Liver (tissue), 9 donors: ENCODE results near the gene TARBP1. TPM values are rescaled to one million over a fixed set of nuclear protein-coding genes. Genes with fewer than 3 reads are reported as not detected.

ENCODE experiments used
- DNase-seq: peaks from one replicate; pipeline ENCODE4 v3.0.0-alpha.2; 2017; ENCODE audit warnings: low spot score
- H3K27ac ChIP-seq, 2 donors: one replicate each; pipeline ENCODE4 v1.7.0; 2013; ENCODE audit warnings: inconsistent platforms in 2 of 2, low read length in 2 of 2, control low read depth in 1 of 2, low read depth in 1 of 2, mild to moderate bottlenecking in 1 of 2
- H3K27me3 ChIP-seq, 4 donors: one replicate each; pipeline versions ENCODE4 v1.6.1 to v1.7.0; 2013; ENCODE audit warnings: low read length in 3 of 4, inconsistent platforms in 1 of 4, mild to moderate bottlenecking in 1 of 4, moderate library complexity in 1 of 4; ENCODE audit not compliant: control insufficient read depth in 4 of 4, insufficient read depth in 4 of 4
- H3K36me3 ChIP-seq, 4 donors: one replicate each; pipeline versions ENCODE4 v1.6.1 to v1.7.0; 2013; ENCODE audit warnings: low read length in 3 of 4, mild to moderate bottlenecking in 3 of 4, low read depth in 1 of 4, moderate library complexity in 1 of 4; ENCODE audit not compliant: control insufficient read depth in 4 of 4, insufficient read depth in 3 of 4
- H3K4me1 ChIP-seq, 4 donors: one replicate each; pipeline versions ENCODE4 v1.6.1 to v1.7.0; 2013; ENCODE audit warnings: low read length in 3 of 4, mild to moderate bottlenecking in 3 of 4, moderate library complexity in 1 of 4; ENCODE audit not compliant: control insufficient read depth in 4 of 4, insufficient read depth in 4 of 4
- H3K4me3 ChIP-seq, 3 donors: one replicate each; pipeline versions ENCODE4 v1.6.1 to v1.7.0; 2013; ENCODE audit warnings: low read length in 3 of 3, control low read depth in 1 of 3, low read depth in 1 of 3, mild to moderate bottlenecking in 1 of 3
- H3K9ac ChIP-seq, 2 donors: one replicate each; pipeline ENCODE4 v1.7.0; 2013; ENCODE audit warnings: low read length in 2 of 2, mild to moderate bottlenecking in 2 of 2, moderate library complexity in 2 of 2, control low read depth in 1 of 2, low read depth in 1 of 2
- H3K9me3 ChIP-seq, 4 donors: one replicate each; pipeline versions ENCODE4 v1.6.1 to v1.7.0; 2013; ENCODE audit warnings: low read length in 3 of 4; ENCODE audit not compliant: control insufficient read depth in 4 of 4
- EGR1 ChIP-seq, 2 donors: IDR thresholded peaks; 2 replicates each; pipeline ENCODE4 v1.6.1; 2016 to 2018; ENCODE audit warnings: antibody characterized with exemption in 2 of 2, low read depth in 2 of 2
- FOXA1 ChIP-seq: IDR thresholded peaks from 2 replicates; pipeline ENCODE4 v1.6.1; 2016; ENCODE audit warnings: antibody characterized with exemption
- FOXA2 ChIP-seq: IDR thresholded peaks from 2 replicates; pipeline ENCODE4 v1.6.1; 2016; ENCODE audit warnings: antibody characterized with exemption
- GABPA ChIP-seq, 2 donors: IDR thresholded peaks in 1 of 2; conservative IDR thresholded peaks in 1 of 2; 2 replicates each; pipeline ENCODE4 v1.6.1; 2016; ENCODE audit warnings: antibody characterized with exemption in 2 of 2, mild to moderate bottlenecking in 1 of 2, moderate library complexity in 1 of 2
- HNF4A ChIP-seq, 2 donors: conservative IDR thresholded peaks; 2 replicates each; pipeline ENCODE4 v1.6.1; 2016; ENCODE audit warnings: antibody characterized with exemption in 2 of 2, mild to moderate bottlenecking in 2 of 2
- HNF4G ChIP-seq: IDR thresholded peaks from 2 replicates; pipeline ENCODE4 v1.6.1; 2016; ENCODE audit warnings: antibody characterized with exemption
- JUND ChIP-seq, 2 donors: IDR thresholded peaks; 2 replicates each; pipeline ENCODE4 v1.6.1; 2016; ENCODE audit warnings: antibody characterized with exemption in 2 of 2
- NR2F2 ChIP-seq: IDR thresholded peaks from 2 replicates; pipeline ENCODE4 v1.6.1; 2016; ENCODE audit warnings: antibody characterized with exemption
- RAD21 ChIP-seq, 2 donors: IDR thresholded peaks; 2 replicates each; pipeline ENCODE4 v1.6.1; 2016; ENCODE audit warnings: antibody characterized with exemption in 2 of 2, mild to moderate bottlenecking in 2 of 2
- RXRA ChIP-seq, 2 donors: IDR thresholded peaks; 2 replicates each; pipeline ENCODE4 v1.6.1; 2017 to 2018; ENCODE audit warnings: antibody characterized with exemption in 2 of 2, mild to moderate bottlenecking in 1 of 2
- SP1 ChIP-seq: IDR thresholded peaks from 2 replicates; pipeline ENCODE4 v1.6.1; 2018; ENCODE audit warnings: antibody characterized with exemption, mild to moderate bottlenecking
- TAF1 ChIP-seq: conservative IDR thresholded peaks from 2 replicates; pipeline ENCODE4 v1.6.1; 2016; ENCODE audit warnings: antibody characterized with exemption, mild to moderate bottlenecking
- YY1 ChIP-seq: IDR thresholded peaks from 2 replicates; pipeline ENCODE4 v1.6.1; 2016; ENCODE audit warnings: antibody characterized with exemption, mild to moderate bottlenecking
- WGBS: extraction: QIAGEN DNeasy Blood & Tissue Kit; methylation state at CpG from one replicate; pipeline ENCODE4 v1.1.7; 2013; 5-methylcytosine and 5-hydroxymethylcytosine counted together
- polyA plus RNA-seq, 2 donors: library from polyadenylated mRNA; stranded (reverse) in 1 of 2; unstranded in 1 of 2; fragments of 200-250 nt in 1 of 2; fragments of >200 nt in 1 of 2; fragmentation: Nextera tagmentation in 1 of 2; extraction: Ambion mirVana in 1 of 2; gene quantifications; one replicate each; pipeline versions ENCODE4 v1.2.1 to v1.2.3, GENCODE V29; 2013 to 2015
- total RNA-seq, 2 donors: library from RNA; depleted of rRNA; stranded (reverse); fragments of >200 nt; gene quantifications; one replicate each; pipeline ENCODE4 v1.2.3, GENCODE V29; 2014
- TF ChIP-seq, protein P1 (sequence below): IDR thresholded peaks from 2 replicates; pipeline ENCODE4 v1.6.1; 2016; ENCODE audit warnings: antibody characterized with exemption
- TF ChIP-seq, protein P2 (sequence below): fragments of 150-350 bp; IDR thresholded peaks from 2 replicates; pipeline ENCODE4 v1.5.1; 2017; ENCODE audit warnings: improper control_type of control experiment, low read depth, low read length; ENCODE audit not compliant: missing input control
- TF ChIP-seq, protein P3 (sequence below): IDR thresholded peaks from 2 replicates; pipeline ENCODE4 v1.6.1; 2016; ENCODE audit warnings: antibody characterized with exemption
- TF ChIP-seq, protein P4 (sequence below): IDR thresholded peaks from 2 replicates; pipeline ENCODE4 v1.6.1; 2016; ENCODE audit warnings: antibody characterized with exemption, mild to moderate bottlenecking
- TF ChIP-seq, protein P5 (sequence below): IDR thresholded peaks from 2 replicates; pipeline ENCODE4 v1.6.1; 2016; ENCODE audit warnings: antibody characterized with exemption
- donor health status: healthy.
- donor health status: healthy.
- donor health status: healthy.
- donor health status: healthy.
- donor health status: healthy.

TARBP1 gene
- total and polyA plus RNA-seq, 4 donors: 4.1 to 17.6 (median 9.1) TPM

DNA sequence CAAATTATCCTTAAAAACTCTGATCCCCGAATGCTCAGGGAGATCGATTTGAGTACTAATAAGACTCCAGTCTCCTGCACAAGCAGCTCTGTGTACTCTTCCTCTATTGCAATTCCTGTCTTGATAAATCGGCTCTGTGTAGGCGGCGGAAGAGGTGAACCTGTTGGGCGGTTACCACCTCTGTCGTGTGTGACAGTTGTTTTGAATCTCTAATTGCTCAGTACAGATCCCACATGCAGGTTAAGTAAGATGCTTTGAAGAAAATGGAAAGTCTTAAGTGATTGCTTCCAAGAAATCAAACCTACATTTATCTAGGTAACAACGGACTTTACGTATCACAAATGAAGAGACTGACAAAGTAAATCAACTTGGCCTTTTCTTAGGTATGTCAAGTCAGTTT is 70.2 kb downstream of the TARBP1 start:
- H3K4me1 ChIP-seq: no peaks in the 10 kb centered on the region
- peaks cover 0 to 4% (median 2%) of the 10 kb centered on the region in 4 donors for H3K36me3 ChIP-seq
- no peak overlapping the region for H3K27ac ChIP-seq
- H3K9me3 ChIP-seq: no peaks in the 10 kb centered on the region
- DNase-seq: no peak
- H3K9ac ChIP-seq: no peak overlapping the region
- no peak overlapping the region for H3K4me3 ChIP-seq
- WGBS: 93% methylated on average over 9 of the region's 9 CpGs
- no peak for TF ChIP-seq RAD21 (IDR thresholded peaks at IDR 0.05)
- no peak for TF ChIP-seq FOXA2
- no peak for TF ChIP-seq YY1
- no peak for TF ChIP-seq FOXA1
- no peak for TF ChIP-seq EGR1 (IDR thresholded peaks at IDR 0.05; ENCODE audit: low read depth in 2 of 2)
- TF ChIP-seq, protein P1, sequence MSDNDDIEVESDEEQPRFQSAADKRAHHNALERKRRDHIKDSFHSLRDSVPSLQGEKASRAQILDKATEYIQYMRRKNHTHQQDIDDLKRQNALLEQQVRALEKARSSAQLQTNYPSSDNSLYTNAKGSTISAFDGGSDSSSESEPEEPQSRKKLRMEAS: no peak
- TF ChIP-seq NR2F2: no peak
- no peak for TF ChIP-seq RXRA (IDR thresholded peaks at IDR 0.05)
- TF ChIP-seq HNF4A (conservative IDR thresholded peaks at IDR 0.05): no peak
- TF ChIP-seq HNF4G: no peak
- TF ChIP-seq, protein P2, sequence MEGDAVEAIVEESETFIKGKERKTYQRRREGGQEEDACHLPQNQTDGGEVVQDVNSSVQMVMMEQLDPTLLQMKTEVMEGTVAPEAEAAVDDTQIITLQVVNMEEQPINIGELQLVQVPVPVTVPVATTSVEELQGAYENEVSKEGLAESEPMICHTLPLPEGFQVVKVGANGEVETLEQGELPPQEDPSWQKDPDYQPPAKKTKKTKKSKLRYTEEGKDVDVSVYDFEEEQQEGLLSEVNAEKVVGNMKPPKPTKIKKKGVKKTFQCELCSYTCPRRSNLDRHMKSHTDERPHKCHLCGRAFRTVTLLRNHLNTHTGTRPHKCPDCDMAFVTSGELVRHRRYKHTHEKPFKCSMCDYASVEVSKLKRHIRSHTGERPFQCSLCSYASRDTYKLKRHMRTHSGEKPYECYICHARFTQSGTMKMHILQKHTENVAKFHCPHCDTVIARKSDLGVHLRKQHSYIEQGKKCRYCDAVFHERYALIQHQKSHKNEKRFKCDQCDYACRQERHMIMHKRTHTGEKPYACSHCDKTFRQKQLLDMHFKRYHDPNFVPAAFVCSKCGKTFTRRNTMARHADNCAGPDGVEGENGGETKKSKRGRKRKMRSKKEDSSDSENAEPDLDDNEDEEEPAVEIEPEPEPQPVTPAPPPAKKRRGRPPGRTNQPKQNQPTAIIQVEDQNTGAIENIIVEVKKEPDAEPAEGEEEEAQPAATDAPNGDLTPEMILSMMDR: no peak
- no peaks in the 10 kb centered on the region for H3K27me3 ChIP-seq

DNA sequence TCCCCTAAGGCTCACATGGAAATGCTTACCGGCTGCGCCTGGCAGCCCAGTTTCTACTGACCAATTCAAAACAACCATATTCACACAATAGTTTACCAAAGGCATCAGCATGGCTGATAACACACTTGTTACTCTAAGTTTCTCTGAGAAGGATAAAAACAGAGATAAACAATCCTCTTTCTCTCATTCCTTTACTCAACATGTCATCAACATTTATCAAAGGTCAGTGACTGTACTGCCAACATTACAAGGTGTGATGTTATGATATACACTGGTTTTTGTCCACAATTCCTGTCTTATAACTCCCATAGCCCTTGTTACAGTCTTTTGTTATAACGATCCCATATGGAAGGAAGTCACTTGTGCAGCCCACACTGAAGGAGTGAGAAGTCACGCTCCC is 72.1 kb downstream of the TARBP1 start:
- Histone ChIP-seq H3K9ac (no peak overlapping the region), H3K9me3 (no peaks in the 10 kb centered on the region), H3K4me3 (no peak overlapping the region), H3K4me1 (no peaks in the 10 kb centered on the region), H3K27me3 (no peaks in the 10 kb centered on the region), H3K36me3 (peaks cover 0 to 4% (median 0%) of the 10 kb centered on the region in 4 donors), H3K27ac (no peak overlapping the region)
- TF ChIP-seq YY1 (no peak), JUND (IDR thresholded peaks at IDR 0.05) (no peak), RAD21 (IDR thresholded peaks at IDR 0.05) (no peak), RXRA (IDR thresholded peaks at IDR 0.05) (no peak), FOXA1 (no peak), SP1 (no peak), TAF1 (no peak), EGR1 (IDR thresholded peaks at IDR 0.05; ENCODE audit: low read depth in 2 of 2) (no peak), HNF4G (no peak), FOXA2 (no peak), NR2F2 (no peak), HNF4A (conservative IDR thresholded peaks at IDR 0.05) (no peak), GABPA (IDR thresholded peaks at IDR 0.05 in 1 of 2, conservative IDR thresholded peaks at IDR 0.05 in 1 of 2) (no peak)
- TF ChIP-seq, protein P1: no peak
- TF ChIP-seq, protein P3, sequence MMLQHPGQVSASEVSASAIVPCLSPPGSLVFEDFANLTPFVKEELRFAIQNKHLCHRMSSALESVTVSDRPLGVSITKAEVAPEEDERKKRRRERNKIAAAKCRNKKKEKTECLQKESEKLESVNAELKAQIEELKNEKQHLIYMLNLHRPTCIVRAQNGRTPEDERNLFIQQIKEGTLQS: no peak
- TF ChIP-seq, protein P4, sequence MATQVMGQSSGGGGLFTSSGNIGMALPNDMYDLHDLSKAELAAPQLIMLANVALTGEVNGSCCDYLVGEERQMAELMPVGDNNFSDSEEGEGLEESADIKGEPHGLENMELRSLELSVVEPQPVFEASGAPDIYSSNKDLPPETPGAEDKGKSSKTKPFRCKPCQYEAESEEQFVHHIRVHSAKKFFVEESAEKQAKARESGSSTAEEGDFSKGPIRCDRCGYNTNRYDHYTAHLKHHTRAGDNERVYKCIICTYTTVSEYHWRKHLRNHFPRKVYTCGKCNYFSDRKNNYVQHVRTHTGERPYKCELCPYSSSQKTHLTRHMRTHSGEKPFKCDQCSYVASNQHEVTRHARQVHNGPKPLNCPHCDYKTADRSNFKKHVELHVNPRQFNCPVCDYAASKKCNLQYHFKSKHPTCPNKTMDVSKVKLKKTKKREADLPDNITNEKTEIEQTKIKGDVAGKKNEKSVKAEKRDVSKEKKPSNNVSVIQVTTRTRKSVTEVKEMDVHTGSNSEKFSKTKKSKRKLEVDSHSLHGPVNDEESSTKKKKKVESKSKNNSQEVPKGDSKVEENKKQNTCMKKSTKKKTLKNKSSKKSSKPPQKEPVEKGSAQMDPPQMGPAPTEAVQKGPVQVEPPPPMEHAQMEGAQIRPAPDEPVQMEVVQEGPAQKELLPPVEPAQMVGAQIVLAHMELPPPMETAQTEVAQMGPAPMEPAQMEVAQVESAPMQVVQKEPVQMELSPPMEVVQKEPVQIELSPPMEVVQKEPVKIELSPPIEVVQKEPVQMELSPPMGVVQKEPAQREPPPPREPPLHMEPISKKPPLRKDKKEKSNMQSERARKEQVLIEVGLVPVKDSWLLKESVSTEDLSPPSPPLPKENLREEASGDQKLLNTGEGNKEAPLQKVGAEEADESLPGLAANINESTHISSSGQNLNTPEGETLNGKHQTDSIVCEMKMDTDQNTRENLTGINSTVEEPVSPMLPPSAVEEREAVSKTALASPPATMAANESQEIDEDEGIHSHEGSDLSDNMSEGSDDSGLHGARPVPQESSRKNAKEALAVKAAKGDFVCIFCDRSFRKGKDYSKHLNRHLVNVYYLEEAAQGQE: no peak
- TF ChIP-seq, protein P2: no peak
- TF ChIP-seq, protein P5, sequence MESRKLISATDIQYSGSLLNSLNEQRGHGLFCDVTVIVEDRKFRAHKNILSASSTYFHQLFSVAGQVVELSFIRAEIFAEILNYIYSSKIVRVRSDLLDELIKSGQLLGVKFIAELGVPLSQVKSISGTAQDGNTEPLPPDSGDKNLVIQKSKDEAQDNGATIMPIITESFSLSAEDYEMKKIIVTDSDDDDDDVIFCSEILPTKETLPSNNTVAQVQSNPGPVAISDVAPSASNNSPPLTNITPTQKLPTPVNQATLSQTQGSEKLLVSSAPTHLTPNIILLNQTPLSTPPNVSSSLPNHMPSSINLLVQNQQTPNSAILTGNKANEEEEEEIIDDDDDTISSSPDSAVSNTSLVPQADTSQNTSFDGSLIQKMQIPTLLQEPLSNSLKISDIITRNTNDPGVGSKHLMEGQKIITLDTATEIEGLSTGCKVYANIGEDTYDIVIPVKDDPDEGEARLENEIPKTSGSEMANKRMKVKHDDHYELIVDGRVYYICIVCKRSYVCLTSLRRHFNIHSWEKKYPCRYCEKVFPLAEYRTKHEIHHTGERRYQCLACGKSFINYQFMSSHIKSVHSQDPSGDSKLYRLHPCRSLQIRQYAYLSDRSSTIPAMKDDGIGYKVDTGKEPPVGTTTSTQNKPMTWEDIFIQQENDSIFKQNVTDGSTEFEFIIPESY: no peak
- DNase-seq: no peak
- WGBS: 91% methylated on average over 4 of the region's 4 CpGs
